HG02885 (cell line): ENCODE results near the gene FGF14.

Source experiments
- ATAC-seq: cut with Tn5 transposase; IDR thresholded peaks from one replicate; pipeline ENCODE4 v1.9.1; 2021; ENCODE audit warnings: mild to moderate bottlenecking; ENCODE audit not compliant: unreplicated experiment, poor library complexity

The FGF14 gene

GRCh38 chr13:101757446-101758039, 644.3 kb downstream of the FGF14 start:
- ATAC-seq = peak; percentile 90

- no peak for ATAC-seq
These were observed 646.5 kb downstream of the FGF14 start for GRCh38 chr13:101755228-101755887.

DNA sequence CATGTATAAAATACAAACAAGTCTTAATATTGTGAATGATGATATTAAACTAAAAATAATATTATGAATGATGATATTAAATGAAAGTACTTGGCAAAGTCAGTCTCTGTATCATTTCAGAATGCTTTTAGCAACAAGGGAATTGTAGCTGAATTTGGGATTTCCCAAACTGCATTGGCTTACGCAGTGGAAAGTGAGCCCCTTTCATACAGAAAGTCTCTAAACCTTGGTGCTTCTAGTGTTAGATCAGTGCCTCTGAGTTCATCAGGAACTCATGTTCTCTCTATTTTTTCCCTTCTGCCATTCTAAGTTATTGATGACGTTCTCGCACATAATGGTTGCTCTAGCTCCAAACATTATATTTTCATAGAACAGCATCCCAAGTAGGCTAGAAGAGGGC, 649.4 kb downstream of the FGF14 start:
- no peak for ATAC-seq

DNA sequence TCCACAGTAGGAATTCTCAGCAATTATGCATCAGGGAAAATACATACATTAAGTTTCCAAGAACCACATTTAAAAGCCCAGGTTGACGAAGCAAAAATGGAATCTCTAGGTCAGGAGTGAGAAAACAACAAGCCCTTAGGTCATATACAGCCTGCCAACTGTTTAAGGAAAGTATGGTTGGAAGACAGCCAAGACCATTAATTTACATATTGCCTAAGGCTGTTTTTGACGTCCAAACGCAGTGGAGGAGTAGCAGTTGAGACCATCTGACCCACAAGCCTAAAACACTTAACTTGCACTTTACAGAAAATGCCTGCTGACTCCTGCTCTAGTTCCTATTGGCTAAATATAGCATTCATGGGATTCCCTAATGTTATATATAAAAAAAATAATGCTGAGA, 650.4 kb downstream of the FGF14 start:
- peak; percentile 81 for ATAC-seq

DNA sequence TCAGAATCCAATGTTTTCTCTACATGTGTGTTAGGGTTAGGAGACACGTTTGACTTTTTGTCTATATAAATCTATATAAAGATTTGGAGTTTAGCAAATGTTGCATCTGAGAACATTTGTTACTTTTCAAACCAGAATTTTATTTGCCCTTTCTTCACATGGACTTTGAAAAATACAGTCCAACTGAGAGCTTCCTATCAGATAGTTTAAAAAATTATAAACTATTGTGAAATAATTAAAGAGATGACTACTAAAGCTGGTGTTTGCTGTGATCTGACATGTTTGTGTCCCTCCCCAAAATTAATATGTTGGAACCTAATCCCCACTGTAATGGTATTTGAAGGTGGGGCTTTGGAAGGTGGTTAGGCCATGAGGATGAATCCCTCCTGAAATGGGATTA, 652.3 kb downstream of the FGF14 start:
- ATAC-seq = no peak

- ATAC-seq = no peak
These were observed 654.8 kb downstream of the FGF14 start for GRCh38 chr13:101747039-101747438.

DNA sequence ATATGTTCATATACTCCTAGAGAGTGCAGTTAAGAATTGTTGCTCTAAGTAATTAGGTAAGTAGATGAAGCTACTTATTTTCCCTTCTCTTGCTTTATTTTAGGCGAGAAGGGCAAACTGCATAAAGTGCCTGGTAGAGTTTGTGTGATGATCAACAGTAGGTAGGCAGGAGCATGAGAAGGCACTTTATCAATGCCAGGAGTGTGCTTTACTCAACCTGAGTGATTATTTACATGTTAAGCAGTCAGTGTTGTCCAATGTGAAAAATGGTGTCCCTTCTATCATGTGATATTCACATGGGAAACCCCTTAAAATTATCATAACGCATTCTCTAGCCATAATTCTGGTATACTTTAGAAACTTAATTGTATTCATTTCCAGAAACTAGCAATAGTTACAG, 655.3 kb downstream of the FGF14 start:
- ATAC-seq = no peak

GRCh38 chr13:101739382-101740178, 662.3 kb downstream of the FGF14 start:
- ATAC-seq = peak; percentile 78

DNA sequence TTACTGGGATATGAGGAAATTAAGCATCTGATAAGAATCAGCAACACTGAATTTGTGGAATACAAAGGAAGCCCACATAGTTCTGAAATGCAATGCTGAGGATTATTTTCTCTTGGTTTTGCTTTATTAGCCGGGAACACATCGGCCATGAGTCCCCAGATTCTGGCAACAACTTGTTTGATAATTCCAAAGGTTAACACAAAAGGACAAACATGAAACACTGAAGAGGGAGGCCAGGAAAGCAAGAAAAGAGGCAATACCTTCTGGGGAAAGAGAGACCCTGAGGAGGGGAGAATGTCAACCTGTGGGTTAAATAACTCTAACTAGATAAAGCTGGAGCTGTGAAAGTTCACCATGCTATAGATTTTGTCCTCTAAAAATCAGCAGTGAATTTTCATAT, 663.5 kb downstream of the FGF14 start:
- no peak for ATAC-seq

- no peak for ATAC-seq
These were observed 665.3 kb downstream of the FGF14 start for GRCh38 chr13:101736566-101736965.

DNA sequence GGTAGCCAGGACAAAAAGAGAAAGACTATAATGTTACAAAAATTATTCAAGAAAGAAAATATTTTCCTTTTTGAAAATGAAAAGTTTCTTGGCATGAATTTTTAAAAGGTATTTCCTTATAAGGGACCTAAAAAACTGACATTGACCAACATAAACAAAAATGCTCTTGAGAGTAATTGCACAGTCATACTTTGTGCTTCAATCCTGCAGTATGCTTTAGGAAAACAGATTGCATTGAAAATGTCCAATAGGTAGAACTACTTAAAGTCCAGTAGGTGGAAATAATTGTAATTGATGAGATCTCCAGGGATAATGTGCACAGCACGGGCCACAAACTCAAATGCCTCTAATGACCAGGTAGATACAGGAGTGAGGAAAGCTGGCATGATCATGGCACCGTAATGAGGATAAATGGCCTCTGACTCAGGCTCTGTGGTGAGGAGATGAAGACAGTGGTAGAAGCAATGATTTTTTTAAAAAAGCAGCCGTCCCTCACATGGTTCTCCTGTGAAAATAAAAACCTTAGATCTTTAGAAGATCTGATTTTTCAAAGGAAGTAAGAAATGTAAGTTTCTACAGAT, 671.3 kb downstream of the FGF14 start:
- ATAC-seq = no peak

GRCh38 chr13:101728615-101729014, 673.2 kb downstream of the FGF14 start:
- ATAC-seq = no peak

DNA sequence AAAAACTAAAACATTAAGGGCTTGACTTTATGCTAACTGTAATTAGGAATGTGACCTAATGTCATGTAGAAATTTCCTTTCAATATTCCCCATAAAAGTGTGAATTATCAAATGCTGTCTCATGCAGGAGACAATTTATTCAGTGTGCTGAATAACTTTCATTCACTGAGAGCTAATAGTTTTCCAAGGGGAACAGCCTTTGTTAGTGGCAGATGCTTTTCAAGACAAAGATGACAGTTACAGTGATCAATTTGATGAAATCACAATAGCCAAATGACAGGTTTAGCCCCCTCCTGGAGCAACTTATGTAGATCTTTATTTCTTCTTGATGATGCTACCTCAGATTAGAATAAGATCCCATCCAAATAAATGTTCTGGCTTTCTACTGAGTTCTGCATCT, 673.8 kb downstream of the FGF14 start:
- no peak for ATAC-seq

DNA sequence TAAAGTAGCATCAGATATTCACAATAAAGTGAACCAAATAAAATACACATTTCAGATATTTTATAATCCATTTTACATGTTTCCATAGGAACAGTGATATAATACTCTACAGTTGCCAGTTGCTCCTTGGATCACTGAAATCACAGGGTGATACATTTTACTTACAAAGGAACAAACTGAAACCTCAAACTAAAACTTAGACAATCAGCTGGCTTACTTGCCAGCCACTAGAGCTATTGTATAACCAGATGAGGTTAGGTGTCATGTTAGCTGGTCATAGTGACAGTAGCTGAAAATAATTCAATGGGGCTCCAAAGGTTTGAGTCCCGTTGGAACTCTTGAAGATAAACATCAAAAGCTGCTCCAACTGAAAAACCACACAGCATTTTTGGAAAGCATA, 674.7 kb downstream of the FGF14 start:
- no peak for ATAC-seq

DNA sequence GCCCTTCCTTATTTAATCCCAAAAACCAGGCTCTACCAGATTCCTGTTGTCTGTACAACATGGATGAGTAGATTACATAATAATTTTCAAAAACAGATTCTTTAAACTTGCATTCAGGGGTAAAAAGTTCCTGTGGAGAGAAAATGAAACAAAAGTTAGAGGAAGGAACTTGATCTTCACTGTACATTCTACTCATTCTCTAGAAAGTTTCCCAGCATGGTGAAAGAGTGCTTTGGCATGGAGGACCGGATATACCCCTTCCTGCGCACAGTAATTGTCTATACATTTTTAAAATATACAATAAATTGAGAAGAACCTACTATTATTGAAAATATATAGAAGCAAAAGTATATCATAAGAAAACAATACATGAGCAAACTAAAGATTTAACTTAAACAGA, 675.2 kb downstream of the FGF14 start:
- no peak for ATAC-seq

- no peak for ATAC-seq
These were observed 683.4 kb downstream of the FGF14 start for GRCh38 chr13:101718496-101718895.

- no peak for ATAC-seq
These were observed 684.5 kb downstream of the FGF14 start for GRCh38 chr13:101717353-101717752.

GRCh38 chr13:101714195-101714594, 687.7 kb downstream of the FGF14 start:
- ATAC-seq = no peak

GRCh38 chr13:101712026-101712348, 689.9 kb downstream of the FGF14 start:
- ATAC-seq = no peak

GRCh38 chr13:101711307-101712025, 690.4 kb downstream of the FGF14 start:
- ATAC-seq = no peak

GRCh38 chr13:101709952-101710351, 691.9 kb downstream of the FGF14 start:
- no peak for ATAC-seq
